ENCODE data around the gene KCNE2. TPM values are rescaled to one million over a fixed set of nuclear protein-coding genes. Genes with fewer than 3 reads are reported as not detected.

The KCNE2 gene
- total and polyA plus RNA-seq, 2 experiments from 2014 or later, result 0.28 to 0.55 TPM

DNA sequence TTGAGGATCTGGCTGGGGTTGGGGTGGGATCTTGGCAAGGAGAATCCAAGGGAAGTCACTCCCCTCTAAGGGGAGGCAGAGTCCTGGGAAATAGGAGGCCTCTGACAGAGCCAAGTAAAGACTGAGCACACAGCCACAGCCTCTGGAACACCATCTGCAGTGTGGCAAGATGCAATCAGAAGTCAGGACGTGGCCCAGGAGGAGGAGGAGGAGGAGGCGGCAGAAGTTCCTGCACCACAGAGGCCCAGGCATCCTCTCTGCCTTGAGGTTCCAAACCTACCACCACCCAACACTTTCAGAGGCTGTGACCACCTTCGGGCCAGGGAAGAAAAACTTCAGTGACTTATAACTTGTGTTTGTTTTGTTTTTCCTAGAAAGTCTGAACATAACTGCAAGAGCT is 23.7 kb upstream of the KCNE2 start:
- Mint-ChIP-seq H3K27ac (no peak overlapping the region), H3K4me1 (peaks cover 2% of the 10 kb centered on the region; the same call in 2 of the 3 replicates), H3K27me3 (ENCODE audit: insufficient read depth, low read depth, poor library complexity) (peaks cover 12% of the 10 kb centered on the region), H3K4me3 (no peak overlapping the region), H3K9me3 (no peaks in the 10 kb centered on the region), H3K36me3 (ENCODE audit: low read depth) (no peaks in the 10 kb centered on the region)
- Histone ChIP-seq H3K36me3 (ENCODE audit: insufficient read depth) (no peaks in the 10 kb centered on the region), H2AFZ (no peak overlapping the region), H3K79me2 (replicated peaks; ENCODE audit: insufficient read depth) (no peaks in the 10 kb centered on the region), H3K4me1 (ENCODE audit: insufficient read depth) (no peaks in the 10 kb centered on the region), H3F3A (replicated peaks; ENCODE audit: low read depth) (no peaks in the 10 kb centered on the region), H3K4me3 (no peak overlapping the region), H3K4me2 (no peak overlapping the region), H3K9me2 (ENCODE audit: insufficient read depth) (no peaks in the 10 kb centered on the region), H3K27ac (ENCODE audit: low read depth) (no peak overlapping the region), H4K20me1 (replicated peaks; ENCODE audit: insufficient read depth) (no peaks in the 10 kb centered on the region), H3K27me3 (ENCODE audit: insufficient read depth) (no peaks in the 10 kb centered on the region)
- DNase-seq (ENCODE audit: low spot score), result no peak
- ATAC-seq, result no peak
- TF ChIP-seq EZH2 (IDR thresholded peaks at IDR 0.05; ENCODE audit: low read depth, unreplicated experiment) (no peak), ZNF331 (CRISPR knock-in tag; IDR thresholded peaks at IDR 0.05; ENCODE audit: low read depth) (no peak), NANOG (IDR thresholded peaks at IDR 0.05; ENCODE audit: borderline replicate concordance) (no peak), POLR2AphosphoS5 (IDR thresholded peaks at IDR 0.05; ENCODE audit: low read depth) (no peak), CREB1 (CRISPR knock-in tag; IDR thresholded peaks at IDR 0.05; ENCODE audit: low read depth) (no peak), ZNF114 (CRISPR knock-in tag; IDR thresholded peaks at IDR 0.05) (no peak), EZH2phosphoT487 (IDR thresholded peaks at IDR 0.05; ENCODE audit: unreplicated experiment) (no peak)
- TF ChIP-seq, protein P1, sequence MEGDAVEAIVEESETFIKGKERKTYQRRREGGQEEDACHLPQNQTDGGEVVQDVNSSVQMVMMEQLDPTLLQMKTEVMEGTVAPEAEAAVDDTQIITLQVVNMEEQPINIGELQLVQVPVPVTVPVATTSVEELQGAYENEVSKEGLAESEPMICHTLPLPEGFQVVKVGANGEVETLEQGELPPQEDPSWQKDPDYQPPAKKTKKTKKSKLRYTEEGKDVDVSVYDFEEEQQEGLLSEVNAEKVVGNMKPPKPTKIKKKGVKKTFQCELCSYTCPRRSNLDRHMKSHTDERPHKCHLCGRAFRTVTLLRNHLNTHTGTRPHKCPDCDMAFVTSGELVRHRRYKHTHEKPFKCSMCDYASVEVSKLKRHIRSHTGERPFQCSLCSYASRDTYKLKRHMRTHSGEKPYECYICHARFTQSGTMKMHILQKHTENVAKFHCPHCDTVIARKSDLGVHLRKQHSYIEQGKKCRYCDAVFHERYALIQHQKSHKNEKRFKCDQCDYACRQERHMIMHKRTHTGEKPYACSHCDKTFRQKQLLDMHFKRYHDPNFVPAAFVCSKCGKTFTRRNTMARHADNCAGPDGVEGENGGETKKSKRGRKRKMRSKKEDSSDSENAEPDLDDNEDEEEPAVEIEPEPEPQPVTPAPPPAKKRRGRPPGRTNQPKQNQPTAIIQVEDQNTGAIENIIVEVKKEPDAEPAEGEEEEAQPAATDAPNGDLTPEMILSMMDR (conservative IDR thresholded peaks at IDR 0.05; ENCODE audit: low read depth in 2 of 2), result no peak
- TF ChIP-seq, protein P2, sequence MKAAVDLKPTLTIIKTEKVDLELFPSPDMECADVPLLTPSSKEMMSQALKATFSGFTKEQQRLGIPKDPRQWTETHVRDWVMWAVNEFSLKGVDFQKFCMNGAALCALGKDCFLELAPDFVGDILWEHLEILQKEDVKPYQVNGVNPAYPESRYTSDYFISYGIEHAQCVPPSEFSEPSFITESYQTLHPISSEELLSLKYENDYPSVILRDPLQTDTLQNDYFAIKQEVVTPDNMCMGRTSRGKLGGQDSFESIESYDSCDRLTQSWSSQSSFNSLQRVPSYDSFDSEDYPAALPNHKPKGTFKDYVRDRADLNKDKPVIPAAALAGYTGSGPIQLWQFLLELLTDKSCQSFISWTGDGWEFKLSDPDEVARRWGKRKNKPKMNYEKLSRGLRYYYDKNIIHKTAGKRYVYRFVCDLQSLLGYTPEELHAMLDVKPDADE (IDR thresholded peaks at IDR 0.05), result no peak
- TF ChIP-seq, protein P3, sequence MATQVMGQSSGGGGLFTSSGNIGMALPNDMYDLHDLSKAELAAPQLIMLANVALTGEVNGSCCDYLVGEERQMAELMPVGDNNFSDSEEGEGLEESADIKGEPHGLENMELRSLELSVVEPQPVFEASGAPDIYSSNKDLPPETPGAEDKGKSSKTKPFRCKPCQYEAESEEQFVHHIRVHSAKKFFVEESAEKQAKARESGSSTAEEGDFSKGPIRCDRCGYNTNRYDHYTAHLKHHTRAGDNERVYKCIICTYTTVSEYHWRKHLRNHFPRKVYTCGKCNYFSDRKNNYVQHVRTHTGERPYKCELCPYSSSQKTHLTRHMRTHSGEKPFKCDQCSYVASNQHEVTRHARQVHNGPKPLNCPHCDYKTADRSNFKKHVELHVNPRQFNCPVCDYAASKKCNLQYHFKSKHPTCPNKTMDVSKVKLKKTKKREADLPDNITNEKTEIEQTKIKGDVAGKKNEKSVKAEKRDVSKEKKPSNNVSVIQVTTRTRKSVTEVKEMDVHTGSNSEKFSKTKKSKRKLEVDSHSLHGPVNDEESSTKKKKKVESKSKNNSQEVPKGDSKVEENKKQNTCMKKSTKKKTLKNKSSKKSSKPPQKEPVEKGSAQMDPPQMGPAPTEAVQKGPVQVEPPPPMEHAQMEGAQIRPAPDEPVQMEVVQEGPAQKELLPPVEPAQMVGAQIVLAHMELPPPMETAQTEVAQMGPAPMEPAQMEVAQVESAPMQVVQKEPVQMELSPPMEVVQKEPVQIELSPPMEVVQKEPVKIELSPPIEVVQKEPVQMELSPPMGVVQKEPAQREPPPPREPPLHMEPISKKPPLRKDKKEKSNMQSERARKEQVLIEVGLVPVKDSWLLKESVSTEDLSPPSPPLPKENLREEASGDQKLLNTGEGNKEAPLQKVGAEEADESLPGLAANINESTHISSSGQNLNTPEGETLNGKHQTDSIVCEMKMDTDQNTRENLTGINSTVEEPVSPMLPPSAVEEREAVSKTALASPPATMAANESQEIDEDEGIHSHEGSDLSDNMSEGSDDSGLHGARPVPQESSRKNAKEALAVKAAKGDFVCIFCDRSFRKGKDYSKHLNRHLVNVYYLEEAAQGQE (IDR thresholded peaks at IDR 0.05; ENCODE audit: unreplicated experiment), result no peak
- TF ChIP-seq, protein P4, sequence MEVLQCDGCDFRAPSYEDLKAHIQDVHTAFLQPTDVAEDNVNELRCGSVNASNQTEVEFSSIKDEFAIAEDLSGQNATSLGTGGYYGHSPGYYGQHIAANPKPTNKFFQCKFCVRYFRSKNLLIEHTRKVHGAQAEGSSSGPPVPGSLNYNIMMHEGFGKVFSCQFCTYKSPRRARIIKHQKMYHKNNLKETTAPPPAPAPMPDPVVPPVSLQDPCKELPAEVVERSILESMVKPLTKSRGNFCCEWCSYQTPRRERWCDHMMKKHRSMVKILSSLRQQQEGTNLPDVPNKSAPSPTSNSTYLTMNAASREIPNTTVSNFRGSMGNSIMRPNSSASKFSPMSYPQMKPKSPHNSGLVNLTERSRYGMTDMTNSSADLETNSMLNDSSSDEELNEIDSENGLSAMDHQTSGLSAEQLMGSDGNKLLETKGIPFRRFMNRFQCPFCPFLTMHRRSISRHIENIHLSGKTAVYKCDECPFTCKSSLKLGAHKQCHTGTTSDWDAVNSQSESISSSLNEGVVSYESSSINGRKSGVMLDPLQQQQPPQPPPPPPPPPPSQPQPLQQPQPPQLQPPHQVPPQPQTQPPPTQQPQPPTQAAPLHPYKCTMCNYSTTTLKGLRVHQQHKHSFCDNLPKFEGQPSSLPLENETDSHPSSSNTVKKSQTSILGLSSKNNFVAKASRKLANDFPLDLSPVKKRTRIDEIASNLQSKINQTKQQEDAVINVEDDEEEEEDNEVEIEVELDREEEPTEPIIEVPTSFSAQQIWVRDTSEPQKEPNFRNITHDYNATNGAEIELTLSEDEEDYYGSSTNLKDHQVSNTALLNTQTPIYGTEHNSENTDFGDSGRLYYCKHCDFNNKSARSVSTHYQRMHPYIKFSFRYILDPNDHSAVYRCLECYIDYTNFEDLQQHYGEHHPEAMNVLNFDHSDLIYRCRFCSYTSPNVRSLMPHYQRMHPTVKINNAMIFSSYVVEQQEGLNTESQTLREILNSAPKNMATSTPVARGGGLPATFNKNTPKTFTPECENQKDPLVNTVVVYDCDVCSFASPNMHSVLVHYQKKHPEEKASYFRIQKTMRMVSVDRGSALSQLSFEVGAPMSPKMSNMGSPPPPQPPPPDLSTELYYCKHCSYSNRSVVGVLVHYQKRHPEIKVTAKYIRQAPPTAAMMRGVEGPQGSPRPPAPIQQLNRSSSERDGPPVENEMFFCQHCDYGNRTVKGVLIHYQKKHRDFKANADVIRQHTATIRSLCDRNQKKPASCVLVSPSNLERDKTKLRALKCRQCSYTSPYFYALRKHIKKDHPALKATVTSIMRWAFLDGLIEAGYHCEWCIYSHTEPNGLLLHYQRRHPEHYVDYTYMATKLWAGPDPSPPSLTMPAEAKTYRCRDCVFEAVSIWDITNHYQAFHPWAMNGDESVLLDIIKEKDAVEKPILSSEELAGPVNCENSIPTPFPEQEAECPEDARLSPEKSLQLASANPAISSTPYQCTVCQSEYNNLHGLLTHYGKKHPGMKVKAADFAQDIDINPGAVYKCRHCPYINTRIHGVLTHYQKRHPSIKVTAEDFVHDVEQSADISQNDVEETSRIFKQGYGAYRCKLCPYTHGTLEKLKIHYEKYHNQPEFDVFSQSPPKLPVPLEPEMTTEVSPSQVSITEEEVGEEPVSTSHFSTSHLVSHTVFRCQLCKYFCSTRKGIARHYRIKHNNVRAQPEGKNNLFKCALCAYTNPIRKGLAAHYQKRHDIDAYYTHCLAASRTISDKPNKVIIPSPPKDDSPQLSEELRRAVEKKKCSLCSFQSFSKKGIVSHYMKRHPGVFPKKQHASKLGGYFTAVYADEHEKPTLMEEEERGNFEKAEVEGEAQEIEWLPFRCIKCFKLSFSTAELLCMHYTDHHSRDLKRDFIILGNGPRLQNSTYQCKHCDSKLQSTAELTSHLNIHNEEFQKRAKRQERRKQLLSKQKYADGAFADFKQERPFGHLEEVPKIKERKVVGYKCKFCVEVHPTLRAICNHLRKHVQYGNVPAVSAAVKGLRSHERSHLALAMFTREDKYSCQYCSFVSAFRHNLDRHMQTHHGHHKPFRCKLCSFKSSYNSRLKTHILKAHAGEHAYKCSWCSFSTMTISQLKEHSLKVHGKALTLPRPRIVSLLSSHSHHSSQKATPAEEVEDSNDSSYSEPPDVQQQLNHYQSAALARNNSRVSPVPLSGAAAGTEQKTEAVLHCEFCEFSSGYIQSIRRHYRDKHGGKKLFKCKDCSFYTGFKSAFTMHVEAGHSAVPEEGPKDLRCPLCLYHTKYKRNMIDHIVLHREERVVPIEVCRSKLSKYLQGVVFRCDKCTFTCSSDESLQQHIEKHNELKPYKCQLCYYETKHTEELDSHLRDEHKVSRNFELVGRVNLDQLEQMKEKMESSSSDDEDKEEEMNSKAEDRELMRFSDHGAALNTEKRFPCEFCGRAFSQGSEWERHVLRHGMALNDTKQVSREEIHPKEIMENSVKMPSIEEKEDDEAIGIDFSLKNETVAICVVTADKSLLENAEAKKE (CRISPR knock-in tag; IDR thresholded peaks at IDR 0.05), result no peak

Measured in GM23338 (cell line).